Parathyroid adenoma (tissue), 2 donors: ENCODE measurements around the gene AMIGO3.
"Not testable (repeated sequence)": the region's sequence is repeated elsewhere in the genome, so short reads cannot be mapped to it uniquely, and the experiment has no call there.

Experiments
- H2AFZ ChIP-seq: fragments of 300-600 bp; sonication (generic); one replicate; pipeline ENCODE4 v1.7.0; 2017; ENCODE audit warnings: antibody characterized with exemption, mild to moderate bottlenecking
- H3K27ac ChIP-seq: fragments of 300-600 bp; sonication (generic); one replicate; pipeline ENCODE4 v1.7.0; 2017
- H3K27me3 ChIP-seq: fragments of 300-600 bp; sonication (generic); one replicate; pipeline ENCODE4 v1.7.0; 2017; ENCODE audit warnings: low read length; ENCODE audit not compliant: control insufficient read depth, insufficient read depth
- H3K36me3 ChIP-seq: fragments of 300-600 bp; sonication (generic); one replicate; pipeline ENCODE4 v1.7.0; 2017; ENCODE audit warnings: low read length; ENCODE audit not compliant: control insufficient read depth, insufficient read depth
- H3K4me1 ChIP-seq: fragments of 300-600 bp; sonication (generic); one replicate; pipeline ENCODE4 v1.7.0; 2017; ENCODE audit warnings: control low read depth
- H3K4me2 ChIP-seq: fragments of 300-600 bp; sonication (generic); one replicate; pipeline ENCODE4 v1.7.0; 2017; ENCODE audit warnings: low read length
- H3K4me3 ChIP-seq: fragments of 300-600 bp; sonication (generic); one replicate; pipeline ENCODE4 v1.7.0; 2017; ENCODE audit warnings: low read depth, low read length
- H3K79me2 ChIP-seq: fragments of 300-600 bp; sonication (generic); one replicate; pipeline ENCODE4 v1.7.0; 2017; ENCODE audit warnings: control low read depth
- H3K9ac ChIP-seq: fragments of 300-600 bp; sonication (generic); one replicate; pipeline ENCODE4 v1.7.0; 2017; ENCODE audit warnings: mild to moderate bottlenecking
- H3K9me3 ChIP-seq: fragments of 300-600 bp; sonication (generic); one replicate; pipeline ENCODE4 v1.7.0; 2017; ENCODE audit warnings: low read length; ENCODE audit not compliant: control insufficient read depth
- TF ChIP-seq, protein P1 (sequence below): fragments of 300-600 bp; sonication (generic); IDR thresholded peaks from one replicate; pipeline ENCODE4 v1.7.0; 2017; ENCODE audit warnings: antibody characterized with exemption, mild to moderate bottlenecking
- donor health status: primary hyperparathyroidism.

The AMIGO3 gene

DNA sequence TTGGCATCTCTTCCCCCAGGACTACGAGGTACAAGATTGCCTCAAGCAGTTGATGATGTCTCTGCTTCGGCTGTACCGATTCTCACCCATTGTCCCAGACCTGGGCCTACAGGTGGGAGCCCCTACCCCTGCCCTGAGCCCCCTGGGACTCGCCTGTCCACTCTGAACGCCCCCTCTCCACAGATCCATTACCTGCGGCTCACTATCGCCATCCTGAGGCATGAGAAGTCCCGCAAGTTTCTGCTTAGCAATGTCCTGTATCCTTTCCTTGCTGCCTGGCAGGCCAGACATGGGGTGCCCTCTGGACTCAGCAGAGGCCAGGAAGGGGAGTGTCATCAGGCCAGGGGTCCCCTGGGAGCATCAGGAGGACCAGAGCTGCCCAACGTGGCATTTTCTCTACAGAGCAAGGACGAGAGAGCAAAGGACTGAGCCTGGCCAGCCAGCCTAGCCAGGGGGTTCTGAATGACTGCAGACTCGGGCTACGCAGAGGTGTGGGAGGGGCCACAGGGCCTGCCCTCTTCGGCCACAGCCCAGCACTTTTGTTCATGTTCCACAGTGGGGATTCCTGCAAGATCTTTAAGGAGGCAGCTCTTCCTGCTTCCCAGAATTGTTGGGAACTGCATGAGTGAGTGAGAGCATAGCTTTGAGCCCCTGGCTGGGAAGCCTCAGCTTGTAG is 18.9 kb downstream of the AMIGO3 start:
- TF ChIP-seq, protein P1, sequence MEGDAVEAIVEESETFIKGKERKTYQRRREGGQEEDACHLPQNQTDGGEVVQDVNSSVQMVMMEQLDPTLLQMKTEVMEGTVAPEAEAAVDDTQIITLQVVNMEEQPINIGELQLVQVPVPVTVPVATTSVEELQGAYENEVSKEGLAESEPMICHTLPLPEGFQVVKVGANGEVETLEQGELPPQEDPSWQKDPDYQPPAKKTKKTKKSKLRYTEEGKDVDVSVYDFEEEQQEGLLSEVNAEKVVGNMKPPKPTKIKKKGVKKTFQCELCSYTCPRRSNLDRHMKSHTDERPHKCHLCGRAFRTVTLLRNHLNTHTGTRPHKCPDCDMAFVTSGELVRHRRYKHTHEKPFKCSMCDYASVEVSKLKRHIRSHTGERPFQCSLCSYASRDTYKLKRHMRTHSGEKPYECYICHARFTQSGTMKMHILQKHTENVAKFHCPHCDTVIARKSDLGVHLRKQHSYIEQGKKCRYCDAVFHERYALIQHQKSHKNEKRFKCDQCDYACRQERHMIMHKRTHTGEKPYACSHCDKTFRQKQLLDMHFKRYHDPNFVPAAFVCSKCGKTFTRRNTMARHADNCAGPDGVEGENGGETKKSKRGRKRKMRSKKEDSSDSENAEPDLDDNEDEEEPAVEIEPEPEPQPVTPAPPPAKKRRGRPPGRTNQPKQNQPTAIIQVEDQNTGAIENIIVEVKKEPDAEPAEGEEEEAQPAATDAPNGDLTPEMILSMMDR: no peak
- no peaks in the 10 kb centered on the region for H3K27me3 ChIP-seq
- peaks cover 4% of the 10 kb centered on the region for H3K79me2 ChIP-seq
- no peaks in the 10 kb centered on the region for H3K9me3 ChIP-seq
- H3K36me3 ChIP-seq: no peaks in the 10 kb centered on the region
- no peak overlapping the region for H3K9ac ChIP-seq
- no peak overlapping the region for H3K4me2 ChIP-seq
- H3K4me1 ChIP-seq: peaks cover 3% of the 10 kb centered on the region
- no peak overlapping the region for H2AFZ ChIP-seq
- no peak overlapping the region for H3K27ac ChIP-seq
- H3K4me3 ChIP-seq: no peak overlapping the region

DNA sequence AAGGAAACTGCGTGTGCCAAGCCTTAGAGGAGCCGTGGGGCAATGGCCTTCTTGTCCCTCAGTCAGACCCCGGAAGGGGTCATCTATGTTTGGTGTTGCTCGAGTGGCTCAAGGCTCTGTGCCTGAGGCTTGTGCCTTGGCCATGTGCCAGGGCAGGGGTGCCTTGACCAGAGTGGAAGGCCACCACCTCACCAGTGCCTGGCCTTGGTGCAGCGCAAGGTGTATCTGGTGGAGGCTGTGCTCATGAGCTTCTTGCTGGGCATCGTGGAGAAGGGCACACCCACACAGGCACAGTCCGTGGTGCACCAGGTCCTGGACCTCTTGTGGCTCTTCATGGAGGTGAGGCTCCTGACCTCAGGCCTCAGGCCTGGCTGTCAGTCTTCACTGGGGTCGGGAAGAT is 19.5 kb downstream of the AMIGO3 start:
- no peak overlapping the region for H3K4me3 ChIP-seq
- H3K27ac ChIP-seq: no peak overlapping the region
- H2AFZ ChIP-seq: no peak overlapping the region
- no peak overlapping the region for H3K4me2 ChIP-seq
- no peaks in the 10 kb centered on the region for H3K27me3 ChIP-seq
- no peaks in the 10 kb centered on the region for H3K9me3 ChIP-seq
- H3K4me1 ChIP-seq: peaks cover 3% of the 10 kb centered on the region
- H3K36me3 ChIP-seq: no peaks in the 10 kb centered on the region
- TF ChIP-seq, protein P1: no peak
- H3K79me2 ChIP-seq: peaks cover 4% of the 10 kb centered on the region
- H3K9ac ChIP-seq: no peak overlapping the region

DNA sequence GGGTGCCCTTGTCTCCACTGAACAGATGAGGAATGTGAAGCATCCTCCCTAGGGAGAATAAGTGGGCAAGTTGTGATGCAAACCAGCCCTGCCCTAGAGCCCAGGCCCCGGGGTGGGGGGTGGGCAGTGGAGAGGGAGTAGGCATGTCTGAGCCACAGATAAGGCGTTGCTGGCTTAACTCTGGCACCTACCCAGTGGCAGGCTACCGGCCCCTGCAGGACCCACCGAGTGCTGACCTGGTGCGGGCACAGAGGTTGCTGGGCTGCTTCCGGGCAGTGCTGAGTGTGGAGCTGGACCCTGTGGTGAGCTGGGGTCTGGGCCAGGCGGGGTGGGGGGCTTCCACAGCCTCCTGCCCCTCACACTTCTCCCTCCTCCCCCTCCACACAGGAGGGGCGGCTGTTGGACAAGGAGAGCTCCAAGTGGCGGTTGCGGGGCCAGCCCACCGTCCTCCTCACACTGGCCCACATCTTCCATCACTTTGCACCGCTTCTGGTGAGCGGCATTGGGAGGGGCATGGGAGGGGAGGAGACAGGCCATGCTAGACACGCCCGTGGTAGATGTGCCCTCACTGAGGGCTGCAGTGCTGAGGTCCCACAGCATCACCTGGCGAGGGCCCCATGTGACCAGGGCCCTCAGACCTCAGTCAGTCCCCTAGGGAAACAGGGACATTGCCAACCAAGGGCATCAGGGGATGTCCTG is 20.1 kb downstream of the AMIGO3 start:
- H3K79me2 ChIP-seq: peaks cover 4% of the 10 kb centered on the region
- peaks cover 3% of the 10 kb centered on the region for H3K4me1 ChIP-seq
- H3K9me3 ChIP-seq: no peaks in the 10 kb centered on the region
- no peak overlapping the region for H3K9ac ChIP-seq
- TF ChIP-seq, protein P1: no peak
- no peaks in the 10 kb centered on the region for H3K27me3 ChIP-seq
- H3K4me3 ChIP-seq: no peak overlapping the region
- no peak overlapping the region for H2AFZ ChIP-seq
- H3K4me2 ChIP-seq: no peak overlapping the region
- H3K36me3 ChIP-seq: no peaks in the 10 kb centered on the region
- no peak overlapping the region for H3K27ac ChIP-seq

DNA sequence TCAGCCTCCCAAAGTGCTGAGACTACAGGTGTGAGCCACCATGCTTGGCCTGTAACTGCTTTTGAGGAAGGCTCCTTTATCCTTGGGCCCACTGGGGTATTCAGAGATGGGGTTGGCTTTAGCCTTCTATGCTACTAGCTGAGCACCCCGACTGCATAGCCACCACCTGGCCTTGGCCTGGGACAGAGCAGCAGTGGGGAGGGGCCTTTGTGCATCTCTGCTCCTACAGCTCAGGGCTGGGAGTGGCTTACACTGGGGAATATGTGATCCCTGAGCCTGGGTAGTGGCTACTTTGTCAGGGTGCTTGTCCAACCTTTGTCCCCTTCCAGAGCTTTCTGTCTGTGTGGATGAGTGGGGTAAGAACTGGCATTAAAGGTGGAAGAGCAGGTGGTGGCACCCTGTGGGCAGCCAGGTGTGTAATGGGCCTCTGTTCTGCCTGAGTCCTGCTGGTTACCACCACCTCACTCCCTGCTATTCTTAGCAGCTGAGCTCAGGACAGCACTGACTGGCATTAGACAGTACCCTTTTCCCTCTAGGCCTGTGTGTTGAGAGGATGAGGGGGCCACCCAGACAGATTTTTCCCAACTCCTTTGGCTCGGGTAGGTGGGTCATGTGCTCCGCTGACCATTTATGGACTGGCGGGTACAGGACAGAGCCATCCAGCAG is 24.0 kb downstream of the AMIGO3 start:
- H3K27me3 ChIP-seq, H3K4me2 ChIP-seq, H2AFZ ChIP-seq, H3K9me3 ChIP-seq, H3K9ac ChIP-seq, H3K4me1 ChIP-seq, H3K4me3 ChIP-seq, H3K27ac ChIP-seq, H3K36me3 ChIP-seq, H3K79me2 ChIP-seq: not testable (repeated sequence)

DNA sequence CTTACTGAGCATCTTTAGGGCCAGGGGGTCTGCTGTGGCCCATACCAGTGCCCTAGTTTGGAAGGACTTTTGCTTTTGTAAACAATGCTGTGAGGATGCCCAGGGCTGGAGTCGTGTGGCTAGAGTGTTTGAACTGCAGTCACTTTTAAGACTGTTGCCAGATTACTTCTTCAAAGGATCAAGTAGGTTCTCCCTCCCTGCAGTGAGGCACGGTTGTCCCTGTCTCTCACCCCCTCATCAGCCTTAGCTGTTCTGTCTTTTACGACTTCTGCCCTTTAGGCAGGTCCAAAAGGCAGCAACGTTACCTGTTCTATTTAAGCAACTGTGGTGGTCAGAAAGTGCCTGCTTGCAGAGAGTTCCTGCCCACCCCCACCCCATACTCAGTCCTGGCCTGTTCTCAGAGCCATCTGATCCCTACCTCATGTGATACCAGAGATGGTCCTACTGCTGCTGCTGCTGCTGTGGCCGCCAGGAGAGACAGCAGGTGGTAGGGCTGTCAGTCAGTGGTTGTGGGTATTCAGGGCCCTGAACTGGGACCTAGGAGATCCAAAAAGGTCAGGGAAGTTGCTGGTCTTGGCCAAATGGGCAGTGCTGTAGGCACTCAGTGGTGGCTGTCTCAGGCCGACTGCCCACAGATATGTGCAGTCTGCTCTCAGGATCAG is 24.9 kb downstream of the AMIGO3 start:
- not testable (repeated sequence) for H3K27me3 ChIP-seq, H3K4me3 ChIP-seq, H3K27ac ChIP-seq, H2AFZ ChIP-seq, H3K9ac ChIP-seq, H3K9me3 ChIP-seq, H3K4me2 ChIP-seq, H3K79me2 ChIP-seq, H3K36me3 ChIP-seq, H3K4me1 ChIP-seq

DNA sequence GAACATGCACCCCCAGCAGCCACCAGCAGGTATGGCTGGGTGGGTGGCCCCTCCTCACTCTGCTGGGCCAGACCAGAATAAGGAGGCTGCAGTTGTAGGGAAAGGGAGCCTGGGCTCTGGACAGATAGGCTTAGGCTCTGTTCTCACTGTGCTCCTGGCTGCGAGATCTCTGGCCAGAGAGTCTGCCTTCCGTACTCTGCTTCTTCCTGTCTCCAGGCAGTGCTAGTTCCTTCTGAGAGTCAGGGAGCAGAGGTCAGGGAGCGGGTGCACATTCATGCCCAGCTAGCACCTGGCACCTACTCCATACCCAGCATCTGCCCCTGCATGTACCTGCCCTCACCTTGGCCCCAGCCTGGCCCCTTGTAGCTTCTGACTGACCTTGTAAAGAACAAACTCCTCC is 28.0 kb downstream of the AMIGO3 start:
- not testable (repeated sequence) for H3K4me3 ChIP-seq, H3K9me3 ChIP-seq, H3K79me2 ChIP-seq, H2AFZ ChIP-seq, H3K36me3 ChIP-seq, H3K27ac ChIP-seq, H3K4me2 ChIP-seq, H3K27me3 ChIP-seq, H3K9ac ChIP-seq
- peaks cover 18% of the 10 kb centered on the region for H3K4me1 ChIP-seq

DNA sequence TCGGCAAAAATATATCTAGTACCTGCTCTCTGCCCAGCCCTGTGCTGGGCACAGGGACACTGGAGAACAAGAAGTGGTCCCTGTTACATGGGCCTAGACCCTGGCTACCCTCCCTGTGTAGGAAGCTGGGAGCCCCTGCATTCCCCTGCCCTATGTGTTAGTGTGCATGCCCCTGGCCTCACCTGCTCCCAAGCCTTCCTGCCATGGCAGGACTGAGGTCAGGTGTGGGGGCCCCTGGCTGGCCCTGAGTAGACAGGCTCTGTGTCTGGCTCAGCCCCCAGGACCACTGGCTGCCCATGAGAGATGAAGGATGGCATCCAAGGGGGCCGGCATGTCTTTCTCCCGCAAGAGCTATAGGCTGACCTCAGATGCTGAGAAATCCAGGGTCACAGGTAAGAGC is 28.6 kb downstream of the AMIGO3 start:
- H3K9ac ChIP-seq: not testable (repeated sequence)
- H3K4me1 ChIP-seq: peaks cover 18% of the 10 kb centered on the region

More for the DNA sequence above, 28.6 kb downstream of the AMIGO3 start:
- not testable (repeated sequence) for H3K4me2 ChIP-seq, H3K79me2 ChIP-seq, H3K27me3 ChIP-seq, H3K36me3 ChIP-seq, H2AFZ ChIP-seq, H3K9me3 ChIP-seq, H3K4me3 ChIP-seq, H3K27ac ChIP-seq
